Measurements from ENCODE around the gene KRTAP5-4.

KRTAP5-4 gene

GRCh38 chr11:1574238-1574932 lies 47.6 kb downstream of the KRTAP5-4 start:
- Histone ChIP-seq H3K4me3 (ENCODE audit: low read depth in 1 of 5, low read length in 5 of 5) (peak overlapping the region in 3 of 5 donors; percentile 22 to 47 (median 28)), H3K9me3 (ENCODE audit: control insufficient read depth in 5 of 5, low read length in 5 of 5) (peaks cover 0 to 13% (median 7%) of the 10 kb centered on the region in 5 donors), H3K9ac (ENCODE audit: low read length in 5 of 5) (peak overlapping the region in 2 of 5 donors; percentile 4 to 38), H3K4me1 (ENCODE audit: control insufficient read depth in 5 of 5, insufficient read depth in 5 of 5, low read length in 5 of 5) (peaks cover 2 to 44% (median 34%) of the 10 kb centered on the region in 5 donors), H3K27ac (ENCODE audit: low read depth, low read length) (no peak overlapping the region), H3K36me3 (ENCODE audit: control insufficient read depth in 5 of 5, insufficient read depth in 5 of 5, low read length in 5 of 5) (peaks cover 0 to 2% (median 0%) of the 10 kb centered on the region in 5 donors), H3K27me3 (ENCODE audit: control insufficient read depth in 5 of 5, insufficient read depth in 4 of 5, low read length in 5 of 5) (no peaks in the 10 kb centered on the region)

GRCh38 chr11:1573903-1574237 lies 48.1 kb downstream of the KRTAP5-4 start:
- Histone ChIP-seq H3K9me3 (ENCODE audit: control insufficient read depth in 5 of 5, low read length in 5 of 5) (peaks cover 0 to 10% (median 7%) of the 10 kb centered on the region in 5 donors), H3K4me1 (ENCODE audit: control insufficient read depth in 5 of 5, insufficient read depth in 5 of 5, low read length in 5 of 5) (peaks cover 2 to 48% (median 39%) of the 10 kb centered on the region in 5 donors), H3K4me3 (ENCODE audit: low read depth in 1 of 5, low read length in 5 of 5) (peak overlapping the region in 3 of 5 donors; percentile 22 to 47 (median 28)), H3K9ac (ENCODE audit: low read length in 5 of 5) (peak overlapping the region in 2 of 5 donors; percentile 38 to 45), H3K27ac (ENCODE audit: low read depth, low read length) (no peak overlapping the region), H3K27me3 (ENCODE audit: control insufficient read depth in 5 of 5, insufficient read depth in 4 of 5, low read length in 5 of 5) (no peaks in the 10 kb centered on the region), H3K36me3 (ENCODE audit: control insufficient read depth in 5 of 5, insufficient read depth in 5 of 5, low read length in 5 of 5) (peaks cover 0 to 7% (median 0%) of the 10 kb centered on the region in 5 donors)

GRCh38 chr11:1573077-1573902 lies 48.6 kb downstream of the KRTAP5-4 start:
- H3K4me3 ChIP-seq (ENCODE audit: low read depth in 1 of 5, low read length in 5 of 5): peak overlapping the region in 2 of 5 donors; percentile 22 to 49
- peaks cover 0 to 8% (median 0%) of the 10 kb centered on the region in 5 donors for H3K36me3 ChIP-seq (ENCODE audit: control insufficient read depth in 5 of 5, insufficient read depth in 5 of 5, low read length in 5 of 5)
- H3K27ac ChIP-seq (ENCODE audit: low read depth, low read length): no peak overlapping the region
- H3K27me3 ChIP-seq (ENCODE audit: control insufficient read depth in 5 of 5, insufficient read depth in 4 of 5, low read length in 5 of 5): no peaks in the 10 kb centered on the region
- peak overlapping the region in 2 of 5 donors; percentile 38 to 45 for H3K9ac ChIP-seq (ENCODE audit: low read length in 5 of 5)
- H3K4me1 ChIP-seq (ENCODE audit: control insufficient read depth in 5 of 5, insufficient read depth in 5 of 5, low read length in 5 of 5): peaks cover 2 to 48% (median 40%) of the 10 kb centered on the region in 5 donors
- H3K9me3 ChIP-seq (ENCODE audit: control insufficient read depth in 5 of 5, low read length in 5 of 5): peaks cover 0 to 5% (median 3%) of the 10 kb centered on the region in 5 donors

GRCh38 chr11:1572197-1573076 lies 49.5 kb downstream of the KRTAP5-4 start, which contains the start of gene DUSP8:
Gene DUSP8 (minus strand): TSS chr11:1572271. CDS start chr11:1565826, 6,445 bp downstream.
- Histone ChIP-seq H3K9ac (ENCODE audit: low read length in 5 of 5) (peak within 1 kb of the TSS in 4 of 5 donors; percentile 64 to 84 (median 66)), H3K36me3 (ENCODE audit: control insufficient read depth in 5 of 5, insufficient read depth in 5 of 5, low read length in 5 of 5) (peaks cover 0 to 8% (median 0%) of the 10 kb centered on the region in 5 donors), H3K9me3 (ENCODE audit: control insufficient read depth in 5 of 5, low read length in 5 of 5) (no peaks in the 10 kb centered on the region), H3K4me1 (ENCODE audit: control insufficient read depth in 5 of 5, insufficient read depth in 5 of 5, low read length in 5 of 5) (peaks cover 2 to 48% (median 42%) of the 10 kb centered on the region in 5 donors), H3K4me3 (ENCODE audit: low read depth in 1 of 5, low read length in 5 of 5) (peak within 1 kb of the TSS in 4 of 5 donors; percentile 57 to 74 (median 64)), H3K27ac (ENCODE audit: low read depth, low read length) (no peak within 1 kb of the TSS), H3K27me3 (ENCODE audit: control insufficient read depth in 5 of 5, insufficient read depth in 4 of 5, low read length in 5 of 5) (no peaks in the 10 kb centered on the region)

- peaks cover 2 to 48% (median 43%) of the 10 kb centered on the region in 5 donors for H3K4me1 ChIP-seq (ENCODE audit: control insufficient read depth in 5 of 5, insufficient read depth in 5 of 5, low read length in 5 of 5)
- H3K9ac ChIP-seq (ENCODE audit: low read length in 5 of 5): peak overlapping the region in 2 of 5 donors; percentile 64 to 67
- H3K27me3 ChIP-seq (ENCODE audit: control insufficient read depth in 5 of 5, insufficient read depth in 4 of 5, low read length in 5 of 5): no peaks in the 10 kb centered on the region
- H3K36me3 ChIP-seq (ENCODE audit: control insufficient read depth in 5 of 5, insufficient read depth in 5 of 5, low read length in 5 of 5): peaks cover 0 to 8% (median 0%) of the 10 kb centered on the region in 5 donors
- no peak overlapping the region for H3K27ac ChIP-seq (ENCODE audit: low read depth, low read length)
- no peaks in the 10 kb centered on the region for H3K9me3 ChIP-seq (ENCODE audit: control insufficient read depth in 5 of 5, low read length in 5 of 5)
- peak overlapping the region in 4 of 5 donors; percentile 57 to 74 (median 64) for H3K4me3 ChIP-seq (ENCODE audit: low read depth in 1 of 5, low read length in 5 of 5)
Observed at GRCh38 chr11:1571760-1572196, 50.2 kb downstream of the KRTAP5-4 start.

All from subcutaneous abdominal adipose tissue (tissue), 5 donors.